HepG2 (cell line): ENCODE measurements around the gene ZNF853. TPM values are rescaled to one million over a fixed set of nuclear protein-coding genes. Genes with fewer than 3 reads are reported as not detected.

ENCODE experiments used
- ATF7 ChIP-seq, 2 experiments: fragments of 450-650 bp in 1 of 2; sonication (generic) in 1 of 2; formaldehyde crosslinking in 1 of 2; IDR thresholded peaks; 2 replicates each; pipeline versions ENCODE4 v1.4.0 to v1.6.1; 2016 to 2020; ENCODE audit warnings: antibody characterized with exemption in 1 of 2, mild to moderate bottlenecking in 1 of 2, missing genetic modification reagents in 1 of 2
- FOXJ3 ChIP-seq: sonication (generic); formaldehyde crosslinking; IDR thresholded peaks from 2 replicates; pipeline ENCODE4 v1.4.0; 2020; ENCODE audit warnings: missing genetic modification reagents, mild to moderate bottlenecking, borderline replicate concordance
- HMG20A ChIP-seq: IDR thresholded peaks from 2 replicates; pipeline ENCODE4 v1.6.1; 2016; ENCODE audit warnings: borderline replicate concordance
- PAX8 ChIP-seq: sonication (generic); formaldehyde crosslinking; IDR thresholded peaks from 2 replicates; pipeline ENCODE4 v1.8.0; 2022; ENCODE audit warnings: mild to moderate bottlenecking, missing genetic modification reagents, borderline replicate concordance
- POLR2G ChIP-seq: fragments of 200-400 bp; formaldehyde crosslinking; IDR thresholded peaks from 2 replicates; pipeline ENCODE4 v1.6.1; 2018; ENCODE audit warnings: mild to moderate bottlenecking, low read depth, low read length, moderate library complexity
- RCOR2 ChIP-seq: IDR thresholded peaks from 2 replicates; pipeline ENCODE4 v1.6.1; 2016; ENCODE audit warnings: missing biosample characterization, missing genetic modification reagents
- RXRA ChIP-seq: sonication (generic); formaldehyde crosslinking; IDR thresholded peaks from 2 replicates; pipeline ENCODE4 v1.5.1; 2020; ENCODE audit warnings: missing genetic modification reagents
- SIX4 ChIP-seq: sonication (generic); formaldehyde crosslinking; IDR thresholded peaks from 2 replicates; pipeline ENCODE4 v1.4.0; 2020; ENCODE audit warnings: missing genetic modification reagents
- SNAPC2 ChIP-seq: sonication (generic); formaldehyde crosslinking; IDR thresholded peaks from 2 replicates; pipeline ENCODE4 v1.8.1; 2022; ENCODE audit warnings: mild to moderate bottlenecking, missing genetic modification reagents
- SOX6 ChIP-seq, 2 experiments: fragments of 450-650 bp in 1 of 2; sonication (generic) in 1 of 2; formaldehyde crosslinking in 1 of 2; IDR thresholded peaks; 2 replicates each; pipeline versions ENCODE4 v1.4.0 to v1.6.1; 2017 to 2020; ENCODE audit warnings: antibody characterized with exemption in 1 of 2, mild to moderate bottlenecking in 1 of 2, missing genetic modification reagents in 1 of 2
- SSRP1 ChIP-seq: IDR thresholded peaks from 2 replicates; pipeline ENCODE4 v1.6.1; 2016; ENCODE audit warnings: control low read depth
- USF2 ChIP-seq, 2 experiments: sonication (generic) in 1 of 2; formaldehyde crosslinking in 1 of 2; IDR thresholded peaks; 2 replicates each; pipeline versions ENCODE4 v1.5.1 to v1.6.1; 2011 to 2020; ENCODE audit warnings: borderline replicate concordance in 1 of 2, low read depth in 1 of 2, low read length in 1 of 2, mild to moderate bottlenecking in 1 of 2, missing genetic modification reagents in 1 of 2, moderate library complexity in 1 of 2
- ZHX1 ChIP-seq: sonication (generic); formaldehyde crosslinking; IDR thresholded peaks from 2 replicates; pipeline ENCODE4 v1.8.1; 2022; ENCODE audit warnings: low read depth, mild to moderate bottlenecking, missing genetic modification reagents
- ZNF121 ChIP-seq: sonication (generic); formaldehyde crosslinking; IDR thresholded peaks from 2 replicates; pipeline ENCODE4 v1.5.0; 2020; ENCODE audit warnings: mild to moderate bottlenecking, missing genetic modification reagents
- ZNF263 ChIP-seq: sonication (generic); formaldehyde crosslinking; IDR thresholded peaks from 2 replicates; pipeline ENCODE4 v1.4.0; 2020; ENCODE audit warnings: missing genetic modification reagents
- ZNF749 ChIP-seq: sonication (generic); formaldehyde crosslinking; IDR thresholded peaks from 2 replicates; pipeline ENCODE4 v1.8.0; 2022; ENCODE audit warnings: mild to moderate bottlenecking, missing genetic modification reagents, moderate library complexity, borderline replicate concordance
- ZNF792 ChIP-seq: IDR thresholded peaks from 2 replicates; pipeline ENCODE4 v1.6.1; 2016
- polyA plus RNA-seq, 8 experiments: library from polyadenylated mRNA; depleted of rRNA in 3 of 8; stranded (reverse) in 7 of 8; unstranded in 1 of 8; fragments of >200 nt; fragmentation: Illumina TruSeq in 4 of 8; extraction: Trizol in 4 of 8; gene quantifications; 2 replicates each; pipeline versions ENCODE4 v1.2.1 to v1.2.3, GENCODE V29; 2011 to 2016; ENCODE audit warnings: low read depth in 4 of 8, missing spikeins in 1 of 8, mixed read lengths in 1 of 8; ENCODE audit not compliant: insufficient read depth in 1 of 8
- total RNA-seq, 5 experiments: library from RNA; depleted of rRNA; stranded (reverse); fragments of >200 nt; fragmentation: Illumina TruSeq; extraction: Trizol; gene quantifications; 2 replicates each; pipeline ENCODE4 v1.2.3, GENCODE V29; 2016; ENCODE audit warnings: low read depth in 1 of 5
- TF ChIP-seq, protein P1 (sequence below): sonication (generic); formaldehyde crosslinking; conservative IDR thresholded peaks from 2 replicates; pipeline ENCODE4 v1.4.0; 2020; ENCODE audit warnings: missing genetic modification reagents
- TF ChIP-seq, protein P2 (sequence below): sonication (generic); formaldehyde crosslinking; IDR thresholded peaks from 2 replicates; pipeline ENCODE4 v1.5.0; 2020; ENCODE audit warnings: missing genetic modification reagents
- TF ChIP-seq, protein P3 (sequence below): sonication (generic); formaldehyde crosslinking; IDR thresholded peaks from 2 replicates; pipeline ENCODE4 v1.4.0; 2020; ENCODE audit warnings: missing genetic modification reagents

ZNF853 gene
- total and polyA plus RNA-seq, 2 of the 13 experiments (the other 11 are each of a cell fraction or from before 2014, with no cell fraction given): 2.1 to 6.2 TPM

DNA sequence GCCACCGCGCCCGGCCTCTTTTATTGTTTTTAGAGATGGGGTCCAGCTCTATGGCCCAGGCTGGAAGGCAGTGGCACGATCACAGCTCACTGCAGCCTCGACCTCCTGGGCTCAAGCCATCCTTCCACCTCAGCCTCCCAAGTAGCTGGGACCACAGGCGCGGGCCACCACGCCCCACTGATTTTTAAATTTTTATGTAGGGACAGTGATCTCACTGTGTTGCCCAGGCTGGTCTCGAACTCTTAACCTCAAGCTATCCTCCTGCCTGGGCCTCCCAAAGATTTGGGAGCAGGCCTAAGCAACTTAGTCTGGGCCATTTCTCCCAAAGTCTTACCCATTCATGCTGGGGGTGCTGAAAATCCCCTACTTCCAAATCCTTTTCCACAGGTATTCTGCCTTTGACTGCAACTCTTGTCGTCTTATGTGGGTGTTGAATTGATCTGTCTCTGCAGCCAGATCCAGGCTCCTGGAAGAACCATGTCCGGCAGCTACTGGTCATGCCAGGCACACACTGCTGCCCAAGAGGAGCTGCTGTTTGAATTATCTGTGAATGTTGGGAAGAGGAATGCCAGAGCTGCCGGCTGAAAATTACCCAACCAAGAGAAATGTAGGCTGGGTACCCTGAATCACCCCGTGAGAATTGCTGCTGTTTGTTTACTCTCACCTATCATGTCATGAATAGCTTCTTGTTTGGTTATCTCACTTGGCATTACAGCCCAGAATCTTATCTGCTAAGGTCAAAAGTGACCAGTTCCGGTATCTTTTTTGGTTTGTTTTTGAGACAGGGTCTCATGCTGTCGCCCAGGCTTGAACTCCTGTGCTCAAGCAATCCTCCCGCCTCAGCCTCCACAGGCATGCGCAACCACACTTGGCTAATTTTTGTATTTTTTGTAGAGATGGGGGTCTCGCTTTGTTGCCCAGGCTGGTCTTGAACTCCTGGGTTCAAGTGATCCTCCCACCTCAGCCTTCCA is 37.0 kb upstream of the ZNF853 start (continued):
- TF ChIP-seq PAX8 (CRISPR knock-in tag) (no peak), ZNF121 (peak; percentile 87), RCOR2 (peak; percentile 67; the same call in 1 of the 2 replicates), POLR2G (peak; percentile 97), USF2 (IDR thresholded peaks at IDR 0.05; ENCODE audit: low read depth, low read length) (no peak), USF2 (CRISPR knock-in tag; IDR thresholded peaks at IDR 0.05; ENCODE audit: borderline replicate concordance) (no peak), ZNF263 (peak; percentile 48; the same call in 1 of the 2 replicates), ZNF749 (CRISPR knock-in tag) (peak; percentile 39; the same call in 1 of the 2 replicates), SSRP1 (CRISPR knock-in tag) (no peak), HMG20A (CRISPR knock-in tag) (peak; percentile 79), SNAPC2 (CRISPR knock-in tag) (no peak), FOXJ3 (CRISPR knock-in tag) (peak; percentile 89; the same call in 1 of the 2 replicates), SIX4 (CRISPR knock-in tag) (peak; percentile 64; the same call in 1 of the 2 replicates), ZNF792 (CRISPR knock-in tag) (peak; percentile 36; the same call in 1 of the 2 replicates), RXRA (CRISPR knock-in tag) (peak; percentile 92), ATF7 (IDR thresholded peaks at IDR 0.05) (peak; percentile 46), ATF7 (CRISPR knock-in tag; IDR thresholded peaks at IDR 0.05) (no peak), ZHX1 (CRISPR knock-in tag) (no peak), SOX6 (IDR thresholded peaks at IDR 0.05) (no peak), SOX6 (CRISPR knock-in tag; IDR thresholded peaks at IDR 0.05) (peak; percentile 93)
- TF ChIP-seq, protein P1, sequence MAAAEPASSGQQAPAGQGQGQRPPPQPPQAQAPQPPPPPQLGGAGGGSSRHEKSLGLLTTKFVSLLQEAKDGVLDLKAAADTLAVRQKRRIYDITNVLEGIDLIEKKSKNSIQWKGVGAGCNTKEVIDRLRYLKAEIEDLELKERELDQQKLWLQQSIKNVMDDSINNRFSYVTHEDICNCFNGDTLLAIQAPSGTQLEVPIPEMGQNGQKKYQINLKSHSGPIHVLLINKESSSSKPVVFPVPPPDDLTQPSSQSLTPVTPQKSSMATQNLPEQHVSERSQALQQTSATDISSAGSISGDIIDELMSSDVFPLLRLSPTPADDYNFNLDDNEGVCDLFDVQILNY (CRISPR knock-in tag): no peak
- TF ChIP-seq, protein P2, sequence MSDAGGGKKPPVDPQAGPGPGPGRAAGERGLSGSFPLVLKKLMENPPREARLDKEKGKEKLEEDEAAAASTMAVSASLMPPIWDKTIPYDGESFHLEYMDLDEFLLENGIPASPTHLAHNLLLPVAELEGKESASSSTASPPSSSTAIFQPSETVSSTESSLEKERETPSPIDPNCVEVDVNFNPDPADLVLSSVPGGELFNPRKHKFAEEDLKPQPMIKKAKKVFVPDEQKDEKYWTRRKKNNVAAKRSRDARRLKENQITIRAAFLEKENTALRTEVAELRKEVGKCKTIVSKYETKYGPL (CRISPR knock-in tag): no peak
- TF ChIP-seq, protein P3, sequence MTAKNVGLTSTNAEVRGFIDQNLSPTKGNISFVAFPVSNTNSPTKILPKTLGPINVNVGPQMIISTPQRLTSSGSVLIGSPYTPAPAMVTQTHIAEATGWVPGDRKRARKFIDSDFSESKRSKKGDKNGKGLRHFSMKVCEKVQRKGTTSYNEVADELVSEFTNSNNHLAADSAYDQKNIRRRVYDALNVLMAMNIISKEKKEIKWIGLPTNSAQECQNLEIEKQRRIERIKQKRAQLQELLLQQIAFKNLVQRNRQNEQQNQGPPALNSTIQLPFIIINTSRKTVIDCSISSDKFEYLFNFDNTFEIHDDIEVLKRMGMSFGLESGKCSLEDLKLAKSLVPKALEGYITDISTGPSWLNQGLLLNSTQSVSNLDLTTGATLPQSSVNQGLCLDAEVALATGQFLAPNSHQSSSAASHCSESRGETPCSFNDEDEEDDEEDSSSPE (CRISPR knock-in tag): peak; percentile 52
